Middle frontal gyrus (tissue), 1 donor: Measurements from ENCODE around the gene MGME1.
"Not testable (repeated sequence)": the region's sequence is repeated elsewhere in the genome, so short reads cannot be mapped to it uniquely, and the experiment has no call there.

Source experiments
- DNase-seq: peaks from one replicate; pipeline ENCODE4 v3.0.0-alpha.2; 2015; ENCODE audit warnings: low spot score; ENCODE audit errors: extremely low spot score

The MGME1 gene

GRCh38 chr20:18018100-18018499 lies 49.3 kb downstream of the MGME1 start:
- DNase-seq, result no peak

- no peak for DNase-seq
Measured at GRCh38 chr20:18019068-18019467, 50.2 kb downstream of the MGME1 start.

- no peak for DNase-seq
Measured at GRCh38 chr20:18020931-18021330, 52.1 kb downstream of the MGME1 start.

- DNase-seq, result no peak
Measured at GRCh38 chr20:18024606-18025127, 55.8 kb downstream of the MGME1 start.

- DNase-seq, result not testable (repeated sequence)
Measured at GRCh38 chr20:18027011-18027410, 58.2 kb downstream of the MGME1 start.

GRCh38 chr20:18030020-18030419 lies 61.2 kb downstream of the MGME1 start:
- DNase-seq, result no peak

- no peak for DNase-seq
Measured at GRCh38 chr20:18031050-18031449, 62.2 kb downstream of the MGME1 start.

- no peak for DNase-seq
Measured at GRCh38 chr20:18031888-18032509, 63.2 kb downstream of the MGME1 start.

GRCh38 chr20:18032977-18033892 lies 64.4 kb downstream of the MGME1 start:
- DNase-seq, result no peak

GRCh38 chr20:18034039-18034438 lies 65.2 kb downstream of the MGME1 start:
- no peak for DNase-seq

GRCh38 chr20:18039063-18039462 lies 70.2 kb downstream of the MGME1 start:
- no peak for DNase-seq
